ENCODE data around the gene GTF2E1. TPM values are rescaled to one million over a fixed set of nuclear protein-coding genes. Genes with fewer than 3 reads are reported as not detected.
"Not testable (repeated sequence)": the region's sequence is repeated elsewhere in the genome, so short reads cannot be mapped to it uniquely, and the experiment has no call there.

Gene GTF2E1
- polyA plus RNA-seq, 2 of the 4 experiments (the other 2 are of a cell fraction): 18.6 to 26.8 TPM

DNA sequence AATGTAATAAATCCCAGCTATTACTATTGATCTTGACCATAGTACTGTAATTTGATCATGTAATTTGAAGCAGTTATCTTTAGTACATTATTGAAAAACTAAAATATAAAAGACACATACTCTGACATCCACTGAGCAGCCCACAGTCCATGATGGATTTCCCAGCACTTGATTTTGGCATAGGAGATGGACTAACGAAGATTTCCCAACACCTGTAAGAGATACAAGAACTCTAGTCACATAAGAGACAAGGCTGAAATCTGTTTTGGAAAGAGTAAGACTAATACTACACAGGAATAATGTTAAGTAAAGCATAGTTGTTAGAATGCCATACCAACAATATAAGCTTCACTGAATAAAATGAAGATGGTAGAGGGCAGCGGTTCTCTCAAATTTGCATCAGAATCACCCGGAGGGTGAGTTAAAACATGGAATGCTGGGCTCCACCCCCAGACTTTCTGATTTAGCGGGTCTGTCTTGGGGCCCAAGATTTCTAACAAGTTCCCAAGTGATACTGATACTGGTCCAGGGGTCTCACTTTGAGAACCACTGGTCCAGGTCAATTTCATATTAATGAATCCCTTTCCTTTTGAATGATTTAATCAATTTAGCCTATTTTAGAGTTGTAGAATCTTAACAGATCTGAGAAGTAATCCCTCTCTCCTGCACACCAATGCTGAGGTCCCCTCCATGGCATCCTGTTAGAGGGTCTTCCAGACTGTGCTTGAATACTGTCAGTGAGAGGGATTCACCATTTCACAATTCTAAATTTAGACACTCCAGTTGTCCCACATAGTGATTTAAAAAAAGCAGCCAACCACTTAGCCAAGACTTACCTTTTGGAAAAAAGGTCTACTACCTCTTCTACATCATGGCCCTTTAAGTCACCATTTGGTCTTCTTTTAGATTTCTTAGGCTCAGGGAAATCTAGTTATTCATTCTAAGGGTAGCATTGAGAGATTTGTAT lies 11.7 kb upstream of the GTF2E1 start:
- DNase-seq (ENCODE audit: low read depth in 1 of 2, low spot score in 1 of 2): no peak
- CTCF ChIA-PET: interaction anchor here (0.7 kb wide), 1 partner anchor 64 kb away, joined by 3 read pairs; no protein-coding TSS in a partner anchor
- no peak for ATAC-seq
- no peak for FAIRE-seq
- POLR2A ChIA-PET: no interaction called here
- Histone ChIP-seq H3K4me1 (no peaks in the 10 kb centered on the region), H3K4me3 (no peak overlapping the region), H3K27ac (no peak overlapping the region), H3K4me2 (no peak overlapping the region), H3K9me3 (no peaks in the 10 kb centered on the region)
- TF ChIP-seq CHD4 (IDR thresholded peaks at IDR 0.05; ENCODE audit: borderline replicate concordance) (no peak), REST (IDR thresholded peaks at IDR 0.05) (no peak), HDAC2 (IDR thresholded peaks at IDR 0.05) (no peak), HOXA7 (CRISPR knock-in tag; IDR thresholded peaks at IDR 0.05) (no peak), POLR2A (IDR thresholded peaks at IDR 0.05; ENCODE audit: low read length) (no peak), TFCP2L1 (CRISPR knock-in tag; IDR thresholded peaks at IDR 0.05) (no peak), BHLHE40 (IDR thresholded peaks at IDR 0.05; ENCODE audit: low read depth, low read length) (no peak), EHF (CRISPR knock-in tag; IDR thresholded peaks at IDR 0.05) (no peak), FOXS1 (CRISPR knock-in tag; IDR thresholded peaks at IDR 0.05) (no peak), ZC3H11A (IDR thresholded peaks at IDR 0.05) (no peak), RCOR1 (IDR thresholded peaks at IDR 0.05; ENCODE audit: low read depth, low read length) (no peak), RAD21 (conservative IDR thresholded peaks at IDR 0.05 in 1 of 2, IDR thresholded peaks at IDR 0.05 in 1 of 2) (no peak), NR3C1 (IDR thresholded peaks at IDR 0.05) (no peak)
- TF ChIP-seq, protein P1, sequence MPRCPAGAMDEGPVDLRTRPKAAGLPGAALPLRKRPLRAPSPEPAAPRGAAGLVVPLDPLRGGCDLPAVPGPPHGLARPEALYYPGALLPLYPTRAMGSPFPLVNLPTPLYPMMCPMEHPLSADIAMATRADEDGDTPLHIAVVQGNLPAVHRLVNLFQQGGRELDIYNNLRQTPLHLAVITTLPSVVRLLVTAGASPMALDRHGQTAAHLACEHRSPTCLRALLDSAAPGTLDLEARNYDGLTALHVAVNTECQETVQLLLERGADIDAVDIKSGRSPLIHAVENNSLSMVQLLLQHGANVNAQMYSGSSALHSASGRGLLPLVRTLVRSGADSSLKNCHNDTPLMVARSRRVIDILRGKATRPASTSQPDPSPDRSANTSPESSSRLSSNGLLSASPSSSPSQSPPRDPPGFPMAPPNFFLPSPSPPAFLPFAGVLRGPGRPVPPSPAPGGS (IDR thresholded peaks at IDR 0.05): no peak
- TF ChIP-seq, protein P2, sequence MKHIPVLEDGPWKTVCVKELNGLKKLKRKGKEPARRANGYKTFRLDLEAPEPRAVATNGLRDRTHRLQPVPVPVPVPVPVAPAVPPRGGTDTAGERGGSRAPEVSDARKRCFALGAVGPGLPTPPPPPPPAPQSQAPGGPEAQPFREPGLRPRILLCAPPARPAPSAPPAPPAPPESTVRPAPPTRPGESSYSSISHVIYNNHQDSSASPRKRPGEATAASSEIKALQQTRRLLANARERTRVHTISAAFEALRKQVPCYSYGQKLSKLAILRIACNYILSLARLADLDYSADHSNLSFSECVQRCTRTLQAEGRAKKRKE (CRISPR knock-in tag; IDR thresholded peaks at IDR 0.05; ENCODE audit: low read depth): no peak
- 91% methylated on average over 4 of the region's 4 CpGs for WGBS (ENCODE audit: missing lambda C conversion rate)

- H3K4me1 ChIP-seq; ATAC-seq; H3K4me3 ChIP-seq; POLR2A ChIA-PET; DNase-seq (ENCODE audit: low read depth in 1 of 2, low spot score in 1 of 2); H3K27ac ChIP-seq; FAIRE-seq; H3K4me2 ChIP-seq: not testable (repeated sequence)
- CTCF ChIA-PET: interaction anchor here (0.6 to 0.8 kb wide), 2 partner anchors 115 to 1138 kb away, joined by 4 to 5 read pairs; no protein-coding TSS in a partner anchor
- WGBS (ENCODE audit: missing lambda C conversion rate): 82% methylated on average over 7 of the region's 8 CpGs
- H3K9me3 ChIP-seq: peaks cover 15% of the 10 kb centered on the region
Measured at GRCh38 chr3:120738006-120738405, 4.5 kb upstream of the GTF2E1 start.

DNA sequence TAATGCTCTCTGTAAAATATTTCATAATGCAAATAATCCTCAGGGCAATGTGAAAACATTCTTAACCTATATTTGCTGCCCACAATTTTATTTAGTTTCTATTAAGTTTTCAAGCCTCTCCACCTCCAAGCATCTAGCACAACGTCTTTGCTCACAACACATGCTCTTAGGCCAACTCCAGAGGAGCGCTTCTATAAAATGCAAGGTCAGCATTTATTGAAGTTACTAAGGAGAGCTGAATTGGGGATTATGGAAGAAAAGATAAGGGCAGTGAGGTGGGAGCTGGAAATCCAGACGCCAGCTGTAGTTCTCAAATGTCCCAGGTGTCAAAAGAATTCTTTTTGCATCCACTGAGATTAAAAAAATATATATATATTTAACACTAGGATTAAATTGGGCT lies 1.2 kb upstream of the GTF2E1 start:
- WGBS (ENCODE audit: missing lambda C conversion rate): 33% methylated on average over 3 of the region's 3 CpGs
- Histone ChIP-seq H3K4me2 (peak overlapping the region; percentile 63), H3K4me3 (peak overlapping the region; percentile 95), H3K27ac (peak overlapping the region; percentile 91 to 93), H3K9me3 (peaks cover 15% of the 10 kb centered on the region), H3K4me1 (peaks cover 10% of the 10 kb centered on the region)
- TF ChIP-seq NFE2L2 (conservative IDR thresholded peaks at IDR 0.05; ENCODE audit: low read length): no peak
- no peak for TF ChIP-seq SMC3 (IDR thresholded peaks at IDR 0.05)
- TF ChIP-seq HOXA7 (CRISPR knock-in tag; IDR thresholded peaks at IDR 0.05): 0 out of 2 replicates have a peak, but pooled peaks have one; percentile 52
- peak; percentile 100 for TF ChIP-seq MAFK (IDR thresholded peaks at IDR 0.05; ENCODE audit: partially characterized antibody)
- ATAC-seq: no peak
- FAIRE-seq: no peak
- POLR2A ChIA-PET: interaction anchor here (0.7 to 1.9 kb wide), 3 partner anchors 11 to 145 kb away, joined by 3 to 7 read pairs (median 3); partner anchors contain the start of genes HGD and NDUFB4
- DNase-seq (ENCODE audit: low read depth in 1 of 2, low spot score in 1 of 2): no peak
- CTCF ChIA-PET: interaction anchor here (1.3 kb wide), 1 partner anchor 54 kb away, joined by 3 read pairs; no protein-coding TSS in a partner anchor

All from A549 (cell line).